Loucy (cell line): Measurements from ENCODE around the gene COL2A1.

Source experiments
- H2AFZ ChIP-seq: fragments of 200-600 bp; sonication (generic); 2 replicates; pipeline ENCODE4 v1.6.0; 2016; ENCODE audit warnings: antibody characterized with exemption, mild to moderate bottlenecking, low read length, moderate library complexity
- H3F3A ChIP-seq: fragments of 200-600 bp; 2 replicates; pipeline ENCODE4 v1.6.0; 2016; ENCODE audit warnings: antibody characterized with exemption, low read depth, mild to moderate bottlenecking
- H3K27me3 ChIP-seq: fragments of 200-600 bp; sonication (generic); 2 replicates; pipeline ENCODE4 v1.6.1; 2014; ENCODE audit warnings: low read length, mild to moderate bottlenecking; ENCODE audit not compliant: insufficient read depth, poor library complexity, severe bottlenecking
- H3K36me3 ChIP-seq: fragments of 200-600 bp; sonication (generic); 2 replicates; pipeline ENCODE4 v1.6.1; 2016; ENCODE audit warnings: low read length; ENCODE audit not compliant: insufficient read depth
- H3K4me1 ChIP-seq: fragments of 200-600 bp; sonication (generic); 2 replicates; pipeline ENCODE4 v1.5.1; 2014; ENCODE audit warnings: low read length, mild to moderate bottlenecking; ENCODE audit not compliant: insufficient read depth, poor library complexity, severe bottlenecking
- H3K4me2 ChIP-seq: fragments of 200-600 bp; sonication (generic); 2 replicates; pipeline ENCODE4 v1.6.0; 2014; ENCODE audit warnings: antibody characterized with exemption, low read length, low read depth, mild to moderate bottlenecking; ENCODE audit not compliant: poor library complexity, severe bottlenecking
- H3K4me3 ChIP-seq: fragments of 200-600 bp; sonication (generic); 2 replicates; pipeline ENCODE4 v1.5.1; 2014; ENCODE audit warnings: low read length, mild to moderate bottlenecking, mixed read lengths; ENCODE audit not compliant: poor library complexity, severe bottlenecking
- H3K79me2 ChIP-seq: fragments of 200-600 bp; sonication (generic); 2 replicates; pipeline ENCODE4 v1.6.1; 2014; ENCODE audit warnings: low read length; ENCODE audit not compliant: insufficient read depth
- H3K9ac ChIP-seq: fragments of 200-600 bp; sonication (generic); 2 replicates; pipeline ENCODE4 v1.6.0; 2014; ENCODE audit warnings: mild to moderate bottlenecking, low read depth, low read length, moderate library complexity; ENCODE audit not compliant: poor library complexity, severe bottlenecking
- H3K9me2 ChIP-seq: fragments of 200-600 bp; sonication (generic); replicated peaks from 2 replicates; pipeline ENCODE4 v1.6.1; 2016; ENCODE audit warnings: low read depth, low read length, mixed read lengths
- H3K9me3 ChIP-seq: fragments of 200-600 bp; sonication (generic); 2 replicates; pipeline ENCODE4 v1.6.1; 2014; ENCODE audit warnings: mild to moderate bottlenecking, antibody characterized with exemption, low read length, low read depth; ENCODE audit not compliant: insufficient read depth
- H4K20me1 ChIP-seq: fragments of 200-600 bp; sonication (generic); 2 replicates; pipeline ENCODE4 v1.6.0; 2014; ENCODE audit warnings: antibody characterized with exemption, low read length, mild to moderate bottlenecking; ENCODE audit not compliant: insufficient read depth, poor library complexity, severe bottlenecking
- EZH2phosphoT487 ChIP-seq: fragments of 200-600 bp; IDR thresholded peaks from 2 replicates; pipeline ENCODE4 v1.6.1; 2018; ENCODE audit warnings: antibody characterized with exemption, mild to moderate bottlenecking, moderate library complexity, borderline replicate concordance
- TF ChIP-seq, protein P1 (sequence below): fragments of 200-600 bp; sonication (generic); conservative IDR thresholded peaks from 2 replicates; pipeline ENCODE4 v1.5.1; 2014; ENCODE audit warnings: mild to moderate bottlenecking, antibody characterized with exemption, low read length

Gene COL2A1

DNA sequence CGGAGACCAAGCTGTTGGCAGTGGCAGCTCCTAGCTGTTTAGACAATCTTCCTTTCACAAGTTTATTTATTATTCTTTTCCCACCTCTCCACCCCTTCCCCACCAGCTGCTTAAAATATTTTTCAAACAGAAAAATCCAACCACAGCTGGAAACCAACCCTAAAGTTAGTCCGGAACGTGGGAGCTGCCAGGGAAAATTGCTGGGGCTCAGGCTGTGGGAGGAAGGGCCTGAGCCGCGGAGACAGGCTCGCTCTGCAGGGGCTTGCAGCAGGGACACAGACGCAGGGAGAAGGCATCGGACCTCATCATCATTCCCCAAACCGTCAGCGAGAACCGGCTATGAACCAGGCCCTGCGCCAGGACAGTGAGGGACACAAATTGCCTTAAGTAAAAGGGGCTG is 56.9 kb downstream of the COL2A1 start:
- no peak overlapping the region for H3K4me3 ChIP-seq
- no peak overlapping the region for H3K9ac ChIP-seq
- H3F3A ChIP-seq, result no peaks in the 10 kb centered on the region
- TF ChIP-seq, protein P1, sequence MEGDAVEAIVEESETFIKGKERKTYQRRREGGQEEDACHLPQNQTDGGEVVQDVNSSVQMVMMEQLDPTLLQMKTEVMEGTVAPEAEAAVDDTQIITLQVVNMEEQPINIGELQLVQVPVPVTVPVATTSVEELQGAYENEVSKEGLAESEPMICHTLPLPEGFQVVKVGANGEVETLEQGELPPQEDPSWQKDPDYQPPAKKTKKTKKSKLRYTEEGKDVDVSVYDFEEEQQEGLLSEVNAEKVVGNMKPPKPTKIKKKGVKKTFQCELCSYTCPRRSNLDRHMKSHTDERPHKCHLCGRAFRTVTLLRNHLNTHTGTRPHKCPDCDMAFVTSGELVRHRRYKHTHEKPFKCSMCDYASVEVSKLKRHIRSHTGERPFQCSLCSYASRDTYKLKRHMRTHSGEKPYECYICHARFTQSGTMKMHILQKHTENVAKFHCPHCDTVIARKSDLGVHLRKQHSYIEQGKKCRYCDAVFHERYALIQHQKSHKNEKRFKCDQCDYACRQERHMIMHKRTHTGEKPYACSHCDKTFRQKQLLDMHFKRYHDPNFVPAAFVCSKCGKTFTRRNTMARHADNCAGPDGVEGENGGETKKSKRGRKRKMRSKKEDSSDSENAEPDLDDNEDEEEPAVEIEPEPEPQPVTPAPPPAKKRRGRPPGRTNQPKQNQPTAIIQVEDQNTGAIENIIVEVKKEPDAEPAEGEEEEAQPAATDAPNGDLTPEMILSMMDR, result no peak
- TF ChIP-seq EZH2phosphoT487, result no peak
- H3K4me2 ChIP-seq, result no peak overlapping the region
- H3K27me3 ChIP-seq, result no peaks in the 10 kb centered on the region
- no peaks in the 10 kb centered on the region for H3K36me3 ChIP-seq
- H3K79me2 ChIP-seq, result no peaks in the 10 kb centered on the region
- H2AFZ ChIP-seq, result no peak overlapping the region
- H3K9me3 ChIP-seq, result no peaks in the 10 kb centered on the region
- no peaks in the 10 kb centered on the region for H3K4me1 ChIP-seq
- no peaks in the 10 kb centered on the region for H3K9me2 ChIP-seq
- no peaks in the 10 kb centered on the region for H4K20me1 ChIP-seq

DNA sequence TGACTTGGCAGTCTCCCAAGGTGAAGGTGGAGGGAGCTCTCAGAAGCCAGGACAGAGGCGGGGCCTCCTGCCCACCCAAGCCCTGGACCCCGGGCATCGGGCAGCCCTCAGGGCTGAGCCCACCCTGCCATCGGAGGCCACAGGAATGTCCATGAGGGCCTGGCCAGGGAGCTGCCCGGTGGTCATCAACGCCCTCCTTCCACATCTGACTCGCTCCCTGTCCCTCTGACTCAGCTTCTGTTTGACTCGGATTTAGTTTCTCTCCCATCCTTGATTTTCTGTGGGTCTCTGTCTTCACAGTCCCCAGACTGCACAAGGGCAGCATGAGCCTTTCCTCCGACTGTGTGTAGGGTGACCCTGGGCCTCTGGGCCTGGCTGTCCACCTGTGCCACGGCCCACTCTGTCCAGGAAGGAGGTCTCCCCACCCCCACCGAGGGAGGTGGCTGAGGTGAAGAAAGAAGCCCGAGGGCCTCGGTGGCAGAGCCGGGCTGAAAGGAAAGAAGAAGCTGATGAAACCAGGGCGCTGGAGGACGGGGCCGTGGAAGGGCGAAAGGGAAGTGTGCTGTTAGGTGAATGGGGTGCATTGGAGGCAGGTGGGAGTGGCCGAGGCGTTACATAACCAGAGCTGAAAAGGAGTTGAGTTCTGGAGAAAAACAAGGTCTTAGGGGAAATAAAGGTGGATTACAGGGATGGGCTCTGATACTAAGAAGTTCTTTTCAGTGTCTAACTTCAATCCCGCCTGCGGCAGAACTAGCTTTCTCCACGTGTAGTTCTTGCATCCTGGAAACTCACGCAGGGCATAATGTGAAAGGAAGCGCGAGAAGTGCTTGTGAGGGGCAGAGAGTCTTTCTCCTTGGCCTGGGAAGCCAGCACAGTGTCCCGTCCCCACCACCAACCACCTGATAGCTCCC is 57.6 kb downstream of the COL2A1 start:
- no peak overlapping the region for H3K9ac ChIP-seq
- H3K9me3 ChIP-seq, result no peaks in the 10 kb centered on the region
- H4K20me1 ChIP-seq, result no peaks in the 10 kb centered on the region
- no peaks in the 10 kb centered on the region for H3K27me3 ChIP-seq
- no peaks in the 10 kb centered on the region for H3K9me2 ChIP-seq
- TF ChIP-seq EZH2phosphoT487, result no peak
- TF ChIP-seq, protein P1, result no peak
- H2AFZ ChIP-seq, result no peak overlapping the region
- H3F3A ChIP-seq, result no peaks in the 10 kb centered on the region
- H3K4me1 ChIP-seq, result no peaks in the 10 kb centered on the region
- H3K36me3 ChIP-seq, result no peaks in the 10 kb centered on the region
- no peaks in the 10 kb centered on the region for H3K79me2 ChIP-seq
- no peak overlapping the region for H3K4me3 ChIP-seq
- no peak overlapping the region for H3K4me2 ChIP-seq

DNA sequence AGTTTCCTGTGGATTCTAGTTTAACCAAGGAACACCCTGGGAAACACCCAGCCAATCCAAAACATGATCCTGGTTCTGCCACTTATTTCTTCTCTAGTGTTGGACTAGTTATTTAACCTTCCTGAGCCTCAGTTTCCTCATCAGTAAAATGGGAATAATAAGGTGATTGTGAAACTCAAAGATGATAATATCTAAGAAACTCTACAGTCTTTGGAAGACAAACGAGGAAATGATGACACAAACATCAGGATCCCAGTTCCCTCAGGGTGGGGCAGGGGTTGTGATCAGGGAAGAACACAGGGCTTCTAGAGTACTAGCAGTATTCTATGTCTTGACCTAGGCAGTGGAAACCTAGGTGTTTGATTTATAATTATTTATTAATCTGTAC is 58.9 kb downstream of the COL2A1 start:
- Histone ChIP-seq H3K36me3 (no peaks in the 10 kb centered on the region), H3K4me3 (no peak overlapping the region), H3K9me3 (no peaks in the 10 kb centered on the region), H3K79me2 (no peaks in the 10 kb centered on the region), H3K9me2 (no peaks in the 10 kb centered on the region), H3K27me3 (no peaks in the 10 kb centered on the region), H4K20me1 (no peaks in the 10 kb centered on the region), H3K9ac (no peak overlapping the region), H3K4me1 (no peaks in the 10 kb centered on the region), H2AFZ (no peak overlapping the region), H3F3A (no peaks in the 10 kb centered on the region), H3K4me2 (no peak overlapping the region)
- TF ChIP-seq, protein P1, result no peak
- no peak for TF ChIP-seq EZH2phosphoT487
